Hematopoietic multipotent progenitor cell treated with erythropoietin and hydrocortisone succinate and interleukin-3 and kit ligand, for 15 days (in vitro differentiated cells): ENCODE results near the gene ADGRL3.
"Not testable (repeated sequence)": the region's sequence is repeated elsewhere in the genome, so short reads cannot be mapped to it uniquely, and the experiment has no call there.

ENCODE experiments used
- DNase-seq: peaks from one replicate; pipeline ENCODE4 v3.0.0-alpha.2; 2015; ENCODE audit warnings: low spot score

Gene ADGRL3

GRCh38 chr4:61911313-61911756, 711.2 kb downstream of the ADGRL3 start:
- no peak for DNase-seq

GRCh38 chr4:61913619-61914018, 713.5 kb downstream of the ADGRL3 start:
- DNase-seq, result no peak

GRCh38 chr4:61915501-61915900, 715.4 kb downstream of the ADGRL3 start:
- DNase-seq, result no peak

GRCh38 chr4:61918507-61918906, 718.4 kb downstream of the ADGRL3 start:
- DNase-seq, result no peak

- no peak for DNase-seq
Observed at GRCh38 chr4:61918987-61919386, 718.9 kb downstream of the ADGRL3 start.

GRCh38 chr4:61919561-61919960, 719.4 kb downstream of the ADGRL3 start:
- no peak for DNase-seq

GRCh38 chr4:61921920-61922319, 721.8 kb downstream of the ADGRL3 start:
- no peak for DNase-seq

- no peak for DNase-seq
Observed at GRCh38 chr4:61922766-61923165, 722.6 kb downstream of the ADGRL3 start.

GRCh38 chr4:61923179-61923578, 723.1 kb downstream of the ADGRL3 start:
- no peak for DNase-seq

- DNase-seq, result no peak
Observed at GRCh38 chr4:61924131-61924530, 724.0 kb downstream of the ADGRL3 start.

- no peak for DNase-seq
Observed at GRCh38 chr4:61933527-61933926, 733.4 kb downstream of the ADGRL3 start.

GRCh38 chr4:61934198-61934597, 734.1 kb downstream of the ADGRL3 start:
- no peak for DNase-seq

GRCh38 chr4:61938250-61938846, 738.2 kb downstream of the ADGRL3 start:
- DNase-seq, result no peak

GRCh38 chr4:61950625-61951024, 750.5 kb downstream of the ADGRL3 start:
- no peak for DNase-seq

- no peak for DNase-seq
Observed at GRCh38 chr4:61953386-61953785, 753.3 kb downstream of the ADGRL3 start.

GRCh38 chr4:61958591-61958990, 758.5 kb downstream of the ADGRL3 start:
- DNase-seq, result no peak

GRCh38 chr4:61959087-61959486, 759.0 kb downstream of the ADGRL3 start:
- DNase-seq, result no peak

GRCh38 chr4:61984260-61984909, 784.3 kb downstream of the ADGRL3 start:
- DNase-seq, result no peak

GRCh38 chr4:61985426-61985825, 785.3 kb downstream of the ADGRL3 start:
- DNase-seq, result no peak

- DNase-seq, result not testable (repeated sequence)
Observed at GRCh38 chr4:61986929-61987328, 786.8 kb downstream of the ADGRL3 start.

- DNase-seq, result no peak
Observed at GRCh38 chr4:61992351-61992750, 792.2 kb downstream of the ADGRL3 start.

GRCh38 chr4:61994036-61994435, 793.9 kb downstream of the ADGRL3 start:
- DNase-seq, result no peak

- no peak for DNase-seq
Observed at GRCh38 chr4:61995717-61996340, 795.7 kb downstream of the ADGRL3 start.

- no peak for DNase-seq
Observed at GRCh38 chr4:61996943-61997342, 796.8 kb downstream of the ADGRL3 start.
